WTC11 (cell line): ENCODE results near the gene PPM1M. TPM values are rescaled to one million over a fixed set of nuclear protein-coding genes. Genes with fewer than 3 reads are reported as not detected.

Source experiments
- ATAC-seq: fragments of 200-7000 bp; cut with Tn5 transposase; 2 replicates; pipeline ENCODE4 v1.10.0; 2021; ENCODE audit warnings: mild to moderate bottlenecking, moderate library complexity
- CTCF ChIA-PET: fragments of 300-600 bp; sonication (Branson Sonifier 250); formaldehyde crosslinking; loops from one replicate; lab custom pipeline; 2021; ENCODE audit warnings: antibody characterized with exemption; lab: Charles Lee
- POLR2A ChIA-PET: fragments of 350-600 bp; sonication (Branson Sonifier 250); formaldehyde crosslinking; loops from one replicate; lab custom pipeline; 2021; ENCODE audit warnings: antibody characterized with exemption; lab: Charles Lee
- DNase-seq: peaks from one replicate; pipeline ENCODE4 v3.0.0; 2021; ENCODE audit warnings: low spot score
- H3K27ac Mint-ChIP-seq: 2 replicates; pipeline ENCODE4 v1.8.0; 2021; ENCODE audit warnings: mixed read lengths
- H3K27me3 Mint-ChIP-seq: 2 replicates; pipeline ENCODE4 v1.8.0; 2021; ENCODE audit warnings: low read depth, mild to moderate bottlenecking, moderate library complexity, mixed read lengths
- H3K36me3 Mint-ChIP-seq: 2 replicates; pipeline ENCODE4 v1.8.0; 2021; ENCODE audit warnings: mixed read lengths
- H3K4me1 Mint-ChIP-seq: 2 replicates; pipeline ENCODE4 v1.8.0; 2022; ENCODE audit warnings: mixed read lengths
- H3K4me3 Mint-ChIP-seq: 2 replicates; pipeline ENCODE4 v1.8.0; 2021; ENCODE audit warnings: mild to moderate bottlenecking, moderate library complexity, mixed read lengths
- H3K9me3 Mint-ChIP-seq: 2 replicates; pipeline ENCODE4 v1.8.0; 2021; ENCODE audit warnings: mixed read lengths
- ATF1 ChIP-seq: sonication (generic); formaldehyde crosslinking; IDR thresholded peaks from 2 replicates; pipeline ENCODE4 v1.8.1; 2023; ENCODE audit warnings: mild to moderate bottlenecking, moderate library complexity, missing genetic modification reagents
- GABPB1 ChIP-seq: sonication (generic); formaldehyde crosslinking; IDR thresholded peaks from 2 replicates; pipeline ENCODE4 v1.8.1; 2023; ENCODE audit warnings: mild to moderate bottlenecking, missing genetic modification reagents
- IRF1 ChIP-seq: sonication (generic); formaldehyde crosslinking; IDR thresholded peaks from 2 replicates; pipeline ENCODE4 v1.8.0; 2023; ENCODE audit warnings: missing genetic modification reagents
- IRF2 ChIP-seq: sonication (generic); formaldehyde crosslinking; IDR thresholded peaks from 2 replicates; pipeline ENCODE4 v1.8.0; 2022; ENCODE audit warnings: low read depth, missing genetic modification reagents, borderline replicate concordance
- KAT7 ChIP-seq: sonication (generic); formaldehyde crosslinking; IDR thresholded peaks from 2 replicates; pipeline ENCODE4 v1.8.1; 2023; ENCODE audit warnings: missing genetic modification reagents, mild to moderate bottlenecking, borderline replicate concordance
- MLX ChIP-seq: sonication (generic); formaldehyde crosslinking; IDR thresholded peaks from 2 replicates; pipeline ENCODE4 v1.8.1; 2023; ENCODE audit warnings: mild to moderate bottlenecking, missing genetic modification reagents, moderate library complexity
- NFE2L1 ChIP-seq: sonication (generic); formaldehyde crosslinking; IDR thresholded peaks from 2 replicates; pipeline ENCODE4 v1.8.1; 2023; ENCODE audit warnings: missing genetic modification reagents
- NR3C1 ChIP-seq: sonication (generic); formaldehyde crosslinking; conservative IDR thresholded peaks from 2 replicates; pipeline ENCODE4 v1.8.1; 2023; ENCODE audit warnings: low read depth, mild to moderate bottlenecking, missing genetic modification reagents
- OVOL2 ChIP-seq: fragments of 250-450 bp; sonication (Bioruptor Pico); IDR thresholded peaks from 2 replicates; pipeline ENCODE4 v1.9.0; 2021; ENCODE audit warnings: mild to moderate bottlenecking, borderline replicate concordance
- TCF7 ChIP-seq: sonication (generic); formaldehyde crosslinking; IDR thresholded peaks from 2 replicates; pipeline ENCODE4 v1.8.0; 2022; ENCODE audit warnings: mild to moderate bottlenecking, low read depth, missing genetic modification reagents, moderate library complexity
- TEAD1 ChIP-seq: sonication (generic); formaldehyde crosslinking; IDR thresholded peaks from 2 replicates; pipeline ENCODE4 v1.8.0; 2022; ENCODE audit warnings: mild to moderate bottlenecking, missing genetic modification reagents
- TEAD4 ChIP-seq: sonication (generic); formaldehyde crosslinking; IDR thresholded peaks from 2 replicates; pipeline ENCODE4 v1.8.0; 2022; ENCODE audit warnings: mild to moderate bottlenecking, missing genetic modification reagents
- USF2 ChIP-seq: sonication (generic); formaldehyde crosslinking; IDR thresholded peaks from 2 replicates; pipeline ENCODE4 v1.8.1; 2023; ENCODE audit warnings: mild to moderate bottlenecking, missing genetic modification reagents, moderate library complexity
- ZNF138 ChIP-seq: sonication (generic); formaldehyde crosslinking; conservative IDR thresholded peaks from 2 replicates; pipeline ENCODE4 v1.8.1; 2022; ENCODE audit warnings: mild to moderate bottlenecking, moderate library complexity, missing genetic modification reagents
- ZNF219 ChIP-seq: sonication (generic); formaldehyde crosslinking; IDR thresholded peaks from 2 replicates; pipeline ENCODE4 v1.8.0; 2023; ENCODE audit warnings: missing genetic modification reagents, mild to moderate bottlenecking, borderline replicate concordance
- ZNF232 ChIP-seq: sonication (generic); formaldehyde crosslinking; IDR thresholded peaks from 2 replicates; pipeline ENCODE4 v1.8.0; 2022; ENCODE audit warnings: mild to moderate bottlenecking, missing genetic modification reagents
- ZNF281 ChIP-seq: sonication (generic); formaldehyde crosslinking; IDR thresholded peaks from 2 replicates; pipeline ENCODE4 v1.8.0; 2023; ENCODE audit warnings: mild to moderate bottlenecking, missing genetic modification reagents
- ZNF416 ChIP-seq: fragments of 250-450 bp; sonication (Bioruptor Pico); IDR thresholded peaks from 2 replicates; pipeline ENCODE4 v1.9.0; 2021; ENCODE audit warnings: mild to moderate bottlenecking, inconsistent platforms
- ZNF425 ChIP-seq: fragments of 250-450 bp; sonication (Bioruptor Pico); conservative IDR thresholded peaks from 2 replicates; pipeline ENCODE4 v1.9.0; 2021; ENCODE audit warnings: mild to moderate bottlenecking
- ZNF512 ChIP-seq: sonication (generic); formaldehyde crosslinking; IDR thresholded peaks from 2 replicates; pipeline ENCODE4 v1.8.1; 2022; ENCODE audit warnings: missing genetic modification reagents, borderline replicate concordance
- total RNA-seq: library from RNA; stranded (reverse); gene quantifications from 3 replicates; pipeline ENCODE4 v1.2.3, GENCODE V29; 2021

Gene PPM1M
- total RNA-seq, 1 experiment from 2014 or later, result 7.0 TPM

GRCh38 chr3:52210550-52211046 lies 35.0 kb upstream of the PPM1M start:
- ChIA-PET CTCF (interaction anchor here (3.4 kb wide), 1 partner anchor 10 kb away, joined by 21 read pairs; no protein-coding TSS in a partner anchor), POLR2A (no interaction called here)
- Mint-ChIP-seq H3K4me1 (no peaks in the 10 kb centered on the region), H3K9me3 (no peaks in the 10 kb centered on the region), H3K36me3 (peaks cover 94% of the 10 kb centered on the region), H3K4me3 (no peak overlapping the region), H3K27me3 (no peaks in the 10 kb centered on the region), H3K27ac (no peak overlapping the region)
- TF ChIP-seq ZNF425, result no peak
- TF ChIP-seq GABPB1, result peak; percentile 99
- DNase-seq (no peak), ATAC-seq (no peak)

- TF ChIP-seq ZNF281 (no peak), TCF7 (CRISPR knock-in tag) (no peak), USF2 (CRISPR knock-in tag) (no peak), ZNF138 (CRISPR knock-in tag) (no peak), ZNF416 (CRISPR knock-in tag) (no peak)
- Mint-ChIP-seq H3K4me3 (no peak overlapping the region), H3K36me3 (peaks cover 87% of the 10 kb centered on the region), H3K9me3 (no peaks in the 10 kb centered on the region), H3K4me1 (no peaks in the 10 kb centered on the region), H3K27me3 (no peaks in the 10 kb centered on the region), H3K27ac (no peak overlapping the region)
- ATAC-seq, result no peak
- DNase-seq, result no peak
- POLR2A ChIA-PET, result no interaction called here
- CTCF ChIA-PET, result interaction anchor here (0.9 to 1.0 kb wide), 2 partner anchors 9 to 196 kb away, joined by 4 read pairs; no protein-coding TSS in a partner anchor
These were observed 34.2 kb upstream of the PPM1M start for GRCh38 chr3:52211268-52211891.

GRCh38 chr3:52213005-52213404 lies 32.6 kb upstream of the PPM1M start:
- ChIA-PET CTCF (no interaction called here), POLR2A (no interaction called here)
- H3K27ac Mint-ChIP-seq, result no peak overlapping the region
- H3K27me3 Mint-ChIP-seq, result no peaks in the 10 kb centered on the region
- no peak overlapping the region for H3K4me3 Mint-ChIP-seq
- H3K9me3 Mint-ChIP-seq, result no peaks in the 10 kb centered on the region
- DNase-seq, result no peak
- H3K4me1 Mint-ChIP-seq, result no peaks in the 10 kb centered on the region
- peaks cover 75% of the 10 kb centered on the region for H3K36me3 Mint-ChIP-seq
- no peak for ATAC-seq
- TF ChIP-seq ZNF219 (CRISPR knock-in tag) (no peak), NR3C1 (no peak), NFE2L1 (CRISPR knock-in tag) (no peak), TEAD4 (CRISPR knock-in tag) (no peak), KAT7 (CRISPR knock-in tag) (no peak), ZNF512 (no peak), OVOL2 (CRISPR knock-in tag) (no peak), ATF1 (no peak), IRF1 (CRISPR knock-in tag) (no peak), MLX (CRISPR knock-in tag) (no peak), ZNF232 (CRISPR knock-in tag) (no peak), TEAD1 (CRISPR knock-in tag) (no peak), ZNF281 (no peak), IRF2 (CRISPR knock-in tag) (no peak)
